Testis (tissue), 2 donors: ENCODE measurements around the gene TPCN2.

Source experiments
- CTCF ChIP-seq, 3 experiments: fragments of 450-650 bp in 2 of 3; fragments of 200-600 bp in 1 of 3; sonication (generic) in 1 of 3; IDR thresholded peaks; one replicate each; pipeline ENCODE4 v1.5.1; 2016 to 2019; ENCODE audit warnings: antibody characterized with exemption in 3 of 3, mild to moderate bottlenecking in 2 of 3, moderate library complexity in 1 of 3
- POLR2A ChIP-seq: fragments of 450-650 bp; IDR thresholded peaks from one replicate; pipeline ENCODE4 v1.6.1; 2017; ENCODE audit warnings: antibody characterized with exemption, mild to moderate bottlenecking, moderate library complexity

- TF ChIP-seq CTCF (IDR thresholded peaks at IDR 0.05) = no peak
- TF ChIP-seq POLR2A = no peak
Observed at GRCh38 chr11:69014084-69014851, 34.5 kb upstream of the TPCN2 start.
